HG02588 (cell line): ENCODE data around the gene AGRN.
A peak's percentile ranks its signal among the peaks of the same experiment; 100 is the strongest.
"Not testable (repeated sequence)": the region's sequence is repeated elsewhere in the genome, so short reads cannot be mapped to it uniquely, and the experiment has no call there.

Experiments
- ATAC-seq: cut with Tn5 transposase; IDR thresholded peaks from one replicate; pipeline ENCODE4 v1.9.1; 2021; ENCODE audit warnings: mild to moderate bottlenecking, moderate library complexity; ENCODE audit not compliant: unreplicated experiment

The AGRN gene

GRCh38 chr1:1018321-1018685 lies 1.6 kb upstream of the AGRN start:
- not testable (repeated sequence) for ATAC-seq

DNA sequence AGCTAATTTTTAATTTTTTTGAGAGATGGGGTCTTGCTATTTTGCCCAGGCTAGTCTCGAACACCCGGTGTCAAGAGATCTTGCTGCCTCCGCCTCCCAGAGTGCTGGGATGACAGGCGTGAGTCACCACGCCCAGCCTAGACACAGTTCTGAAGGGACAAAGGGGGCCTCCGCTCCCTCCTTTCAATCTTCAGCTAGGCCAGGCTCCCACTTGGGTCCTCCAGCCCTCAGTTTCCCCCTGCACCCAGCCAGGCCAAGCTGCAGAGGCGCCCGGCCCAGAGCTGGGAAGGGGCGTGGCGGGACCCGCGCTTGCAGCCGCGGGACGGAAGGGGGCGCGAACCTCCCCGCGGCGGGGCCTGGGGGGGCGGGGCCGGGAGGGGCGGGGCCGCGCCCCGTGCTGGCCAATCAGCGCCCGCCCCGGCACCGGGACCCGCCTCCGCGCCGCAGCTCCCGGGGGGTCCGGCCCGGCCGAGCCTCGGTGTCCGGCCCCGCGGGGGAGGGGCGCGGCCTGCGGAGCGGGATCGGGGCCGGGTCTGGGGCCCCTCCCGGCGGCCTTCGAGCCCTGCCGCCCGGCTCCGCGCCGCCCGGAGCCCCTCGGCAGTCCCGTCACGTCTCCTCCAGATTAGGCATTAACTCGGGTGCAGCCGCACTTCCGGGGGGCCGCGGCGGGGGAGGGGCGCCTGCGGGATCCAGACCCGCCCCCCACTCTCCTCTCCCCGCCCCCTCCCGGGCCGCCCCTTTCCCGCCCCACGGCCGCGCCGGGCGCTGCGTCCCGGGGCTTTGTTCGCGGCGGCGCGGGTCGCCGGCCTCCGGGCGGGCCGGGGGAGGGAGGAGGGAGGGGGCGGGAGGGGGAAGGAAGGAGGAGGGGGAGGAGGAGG lies 559 bp upstream of the AGRN start:
- peak; percentile 56 for ATAC-seq

- peak; percentile 8 for ATAC-seq
Observed at GRCh38 chr1:1020415-1021009, 592 bp downstream of the AGRN start.

GRCh38 chr1:1021010-1021919 lies 1.3 kb downstream of the AGRN start:
- ATAC-seq, result no peak

- ATAC-seq, result no peak
Observed at GRCh38 chr1:1021920-1022259, 2.0 kb downstream of the AGRN start.

- ATAC-seq, result no peak
Observed at GRCh38 chr1:1022302-1023009, 2.5 kb downstream of the AGRN start.

GRCh38 chr1:1023700-1024099 lies 3.8 kb downstream of the AGRN start:
- no peak for ATAC-seq

DNA sequence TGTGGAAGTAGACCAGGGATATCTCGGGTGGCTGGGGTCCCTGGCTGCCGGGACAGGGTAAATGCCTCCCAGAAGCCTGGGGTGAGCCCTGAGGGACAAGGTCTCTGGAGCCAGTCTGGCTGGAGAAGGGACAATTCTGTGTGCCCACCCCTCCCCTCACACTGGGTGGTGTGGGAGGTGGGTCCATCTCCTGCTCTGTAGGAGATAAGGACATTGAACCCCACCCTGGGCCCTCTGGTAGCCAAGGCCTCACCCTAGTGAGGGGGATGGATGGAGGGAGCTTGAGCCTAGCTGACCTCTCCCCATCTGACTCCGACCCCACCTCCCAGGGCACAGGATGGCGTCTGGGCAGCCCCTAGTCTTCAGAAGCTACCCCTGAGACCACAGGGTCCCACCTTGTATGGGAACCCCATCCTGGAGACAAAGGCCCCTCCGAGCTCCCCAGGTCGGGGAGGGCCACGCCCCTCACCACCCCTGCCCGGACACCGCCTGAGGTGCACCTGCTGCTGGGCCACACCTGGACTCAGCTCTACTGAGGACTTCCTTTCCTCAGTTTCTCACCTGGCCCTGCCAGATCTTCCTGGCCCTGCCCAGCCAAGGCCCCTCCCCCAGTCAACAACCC lies 4.3 kb downstream of the AGRN start:
- ATAC-seq, result no peak

GRCh38 chr1:1024771-1025699 lies 5.1 kb downstream of the AGRN start:
- ATAC-seq, result no peak

DNA sequence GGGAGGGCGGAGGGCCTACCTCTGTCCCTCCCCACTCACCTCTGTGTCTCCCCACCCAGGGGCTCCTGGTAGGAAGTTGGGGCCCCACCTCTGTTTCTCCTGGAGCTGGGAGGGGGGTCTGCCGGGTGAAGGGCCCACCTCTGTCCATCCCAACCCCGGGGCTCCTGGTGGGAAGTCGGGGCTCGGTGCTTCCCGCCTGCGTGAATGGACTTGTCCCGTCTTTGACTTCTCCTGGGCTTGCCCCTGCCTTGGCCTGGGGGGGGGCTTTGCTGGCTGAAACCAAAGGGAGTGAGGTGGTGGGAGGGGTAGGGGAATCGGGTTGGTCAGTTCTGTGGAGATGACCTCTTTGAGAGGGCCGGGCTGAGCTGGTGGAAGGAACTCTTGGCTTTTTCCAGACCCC lies 5.8 kb downstream of the AGRN start:
- ATAC-seq, result no peak

DNA sequence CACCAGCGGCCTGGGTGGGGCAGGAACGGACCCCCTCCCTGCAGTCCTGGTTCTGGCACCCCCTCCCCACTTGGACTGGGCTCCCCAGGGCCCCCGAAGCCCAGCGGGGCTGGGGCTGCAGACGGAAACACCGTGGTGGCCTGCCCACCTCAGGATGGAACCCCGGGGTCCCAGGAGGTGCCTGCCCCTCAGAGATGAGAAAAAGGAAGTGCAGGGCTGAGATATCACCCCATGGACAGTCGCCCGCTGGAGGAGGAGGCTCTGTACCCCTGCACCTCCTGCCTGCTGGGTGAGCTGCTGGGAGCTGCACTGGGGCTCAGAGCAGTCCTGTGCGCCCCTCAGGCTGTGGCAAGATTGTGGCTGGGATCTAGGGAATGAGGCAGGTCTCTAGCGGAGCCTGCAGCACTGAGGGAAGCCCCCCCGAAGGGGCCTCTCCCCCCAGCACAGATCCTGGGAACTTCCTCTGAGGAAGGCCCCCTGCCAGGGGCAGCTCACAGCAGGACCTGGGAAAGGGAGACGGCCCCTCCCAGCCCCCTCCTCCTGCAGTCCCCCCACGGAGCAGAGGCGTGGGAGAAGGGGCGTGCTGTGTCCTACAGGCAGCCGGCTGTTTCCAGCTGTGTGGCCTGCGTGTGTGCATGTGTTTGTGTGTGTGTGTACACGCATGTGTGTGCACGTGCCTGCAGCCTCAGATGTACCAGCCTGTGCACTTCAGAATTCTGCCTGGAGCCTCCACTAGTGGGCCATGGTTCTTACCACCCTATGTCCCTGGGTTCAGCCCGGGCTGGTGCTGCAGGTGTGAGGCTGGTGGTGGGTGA lies 6.9 kb downstream of the AGRN start:
- no peak for ATAC-seq

GRCh38 chr1:1027791-1028190 lies 7.9 kb downstream of the AGRN start:
- no peak for ATAC-seq

- ATAC-seq, result not testable (repeated sequence)
Observed at GRCh38 chr1:1030867-1031658, 11.1 kb downstream of the AGRN start.

- ATAC-seq, result no peak
Observed at GRCh38 chr1:1031659-1032235, 11.8 kb downstream of the AGRN start.

GRCh38 chr1:1032424-1032823 lies 12.5 kb downstream of the AGRN start:
- ATAC-seq, result no peak

DNA sequence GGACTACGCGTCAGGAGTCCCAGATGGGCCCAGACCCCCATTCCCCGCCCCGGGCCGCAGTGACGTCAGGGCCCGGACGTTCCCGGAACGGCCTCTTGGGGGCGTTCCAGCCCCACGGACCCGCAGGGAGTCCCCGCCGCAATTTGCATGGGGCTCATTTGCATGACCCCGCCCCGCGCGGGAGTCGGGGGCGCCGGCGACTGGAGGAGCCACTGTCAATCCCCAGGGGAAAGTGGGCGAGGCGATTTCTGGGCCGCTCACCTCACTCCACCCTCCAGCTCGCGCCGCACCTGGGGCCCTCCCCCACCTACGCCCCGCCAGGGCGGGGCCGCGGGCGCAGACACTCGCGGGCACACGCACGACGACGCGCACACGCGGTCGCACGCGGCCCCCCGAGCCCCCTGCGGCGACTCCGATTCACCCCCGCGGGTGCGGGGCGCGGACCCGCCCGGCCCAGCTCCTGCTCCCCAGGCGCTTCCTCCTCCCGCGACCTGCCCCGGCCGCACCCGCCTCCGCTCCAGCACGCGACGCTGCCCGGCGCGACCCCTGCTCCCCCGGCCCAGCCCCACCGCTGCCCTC lies 13.2 kb downstream of the AGRN start:
- peak; percentile 74 for ATAC-seq
